Adrenal gland (tissue), 5 donors: ENCODE data around the gene MMAB.

ENCODE experiments used
- POLR2A ChIP-seq, 2 donors: fragments of 450-650 bp; IDR thresholded peaks; one replicate each; pipeline ENCODE4 v1.6.1; 2017; ENCODE audit warnings: antibody characterized with exemption in 2 of 2, mild to moderate bottlenecking in 2 of 2, moderate library complexity in 1 of 2
- TF ChIP-seq, protein P1 (sequence below), 6 experiments: fragments of 450-650 bp in 4 of 6; fragments of 200-600 bp in 2 of 6; sonication (generic) in 1 of 6; IDR thresholded peaks; 1 replicate in 5 of 6; 2 replicates in 1 of 6; pipeline versions ENCODE4 v1.5.1 to v1.8.0; 2016 to 2021; ENCODE audit warnings: antibody characterized with exemption in 6 of 6, mild to moderate bottlenecking in 2 of 6, moderate library complexity in 1 of 6
- donor health status: DM: no; HTN: no; CAD: no.

DNA sequence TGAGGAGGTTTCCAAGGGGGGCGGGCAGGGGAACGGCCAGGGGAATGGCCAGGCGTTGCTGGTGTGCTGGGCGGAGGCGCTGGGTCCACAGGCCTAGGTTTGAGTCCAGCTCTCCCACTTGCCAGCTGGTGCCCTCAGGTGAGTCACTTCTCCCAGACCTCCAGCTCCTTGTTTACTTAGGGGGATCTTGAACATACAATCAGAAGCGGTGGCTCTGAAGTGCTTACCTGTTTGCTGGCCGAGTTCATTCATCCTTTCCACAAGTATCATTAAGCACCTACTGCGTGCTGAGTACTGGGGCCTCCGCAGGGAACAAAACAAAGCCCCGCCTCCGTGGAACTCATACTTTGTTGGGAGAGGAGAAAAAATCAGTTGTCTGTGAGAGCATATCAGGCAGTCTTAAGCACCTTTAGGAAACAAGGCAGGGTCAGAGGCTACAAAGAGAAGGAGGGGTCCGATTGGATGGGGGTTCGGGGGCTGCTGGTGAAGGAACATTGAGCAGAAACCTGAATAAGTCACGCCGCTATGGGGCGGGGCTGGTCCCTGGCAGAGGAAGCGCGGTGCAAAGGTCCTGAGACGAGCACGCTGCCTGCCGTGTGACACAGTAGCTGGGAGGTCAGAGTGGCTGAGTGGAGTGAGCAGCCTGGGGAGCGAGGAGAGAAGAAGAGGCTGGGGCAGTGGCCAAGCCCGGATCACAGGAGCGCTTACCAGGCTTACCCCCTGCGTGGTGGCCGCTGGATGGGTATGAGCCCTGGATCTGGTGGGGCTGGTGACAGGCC is 15.3 kb upstream of the MMAB start:
- TF ChIP-seq, protein P1, sequence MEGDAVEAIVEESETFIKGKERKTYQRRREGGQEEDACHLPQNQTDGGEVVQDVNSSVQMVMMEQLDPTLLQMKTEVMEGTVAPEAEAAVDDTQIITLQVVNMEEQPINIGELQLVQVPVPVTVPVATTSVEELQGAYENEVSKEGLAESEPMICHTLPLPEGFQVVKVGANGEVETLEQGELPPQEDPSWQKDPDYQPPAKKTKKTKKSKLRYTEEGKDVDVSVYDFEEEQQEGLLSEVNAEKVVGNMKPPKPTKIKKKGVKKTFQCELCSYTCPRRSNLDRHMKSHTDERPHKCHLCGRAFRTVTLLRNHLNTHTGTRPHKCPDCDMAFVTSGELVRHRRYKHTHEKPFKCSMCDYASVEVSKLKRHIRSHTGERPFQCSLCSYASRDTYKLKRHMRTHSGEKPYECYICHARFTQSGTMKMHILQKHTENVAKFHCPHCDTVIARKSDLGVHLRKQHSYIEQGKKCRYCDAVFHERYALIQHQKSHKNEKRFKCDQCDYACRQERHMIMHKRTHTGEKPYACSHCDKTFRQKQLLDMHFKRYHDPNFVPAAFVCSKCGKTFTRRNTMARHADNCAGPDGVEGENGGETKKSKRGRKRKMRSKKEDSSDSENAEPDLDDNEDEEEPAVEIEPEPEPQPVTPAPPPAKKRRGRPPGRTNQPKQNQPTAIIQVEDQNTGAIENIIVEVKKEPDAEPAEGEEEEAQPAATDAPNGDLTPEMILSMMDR (IDR thresholded peaks at IDR 0.05), result no peak
- TF ChIP-seq POLR2A (IDR thresholded peaks at IDR 0.05), result no peak
